ENCODE data around the gene HK1.

DNA sequence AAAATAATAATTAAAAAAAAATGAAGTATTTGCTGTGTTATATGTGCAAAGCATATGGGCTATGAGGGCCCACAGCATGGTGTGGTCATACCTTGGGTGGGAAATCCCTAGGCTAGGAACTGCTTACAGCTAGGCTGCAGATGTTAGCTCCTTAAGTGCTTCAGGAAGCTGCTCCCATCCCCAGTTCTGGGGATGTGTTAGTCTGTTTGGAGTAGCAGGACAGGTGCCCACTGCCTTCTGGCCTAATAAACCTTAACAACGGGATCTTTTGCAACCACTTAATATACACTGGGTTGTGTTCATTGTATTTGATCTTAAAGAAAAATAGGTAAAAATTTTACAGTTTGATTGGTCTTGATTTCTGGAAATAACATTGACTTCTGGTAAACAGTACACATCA is 46.3 kb downstream of the HK1 start:
- TF ChIP-seq, protein P1, sequence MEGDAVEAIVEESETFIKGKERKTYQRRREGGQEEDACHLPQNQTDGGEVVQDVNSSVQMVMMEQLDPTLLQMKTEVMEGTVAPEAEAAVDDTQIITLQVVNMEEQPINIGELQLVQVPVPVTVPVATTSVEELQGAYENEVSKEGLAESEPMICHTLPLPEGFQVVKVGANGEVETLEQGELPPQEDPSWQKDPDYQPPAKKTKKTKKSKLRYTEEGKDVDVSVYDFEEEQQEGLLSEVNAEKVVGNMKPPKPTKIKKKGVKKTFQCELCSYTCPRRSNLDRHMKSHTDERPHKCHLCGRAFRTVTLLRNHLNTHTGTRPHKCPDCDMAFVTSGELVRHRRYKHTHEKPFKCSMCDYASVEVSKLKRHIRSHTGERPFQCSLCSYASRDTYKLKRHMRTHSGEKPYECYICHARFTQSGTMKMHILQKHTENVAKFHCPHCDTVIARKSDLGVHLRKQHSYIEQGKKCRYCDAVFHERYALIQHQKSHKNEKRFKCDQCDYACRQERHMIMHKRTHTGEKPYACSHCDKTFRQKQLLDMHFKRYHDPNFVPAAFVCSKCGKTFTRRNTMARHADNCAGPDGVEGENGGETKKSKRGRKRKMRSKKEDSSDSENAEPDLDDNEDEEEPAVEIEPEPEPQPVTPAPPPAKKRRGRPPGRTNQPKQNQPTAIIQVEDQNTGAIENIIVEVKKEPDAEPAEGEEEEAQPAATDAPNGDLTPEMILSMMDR (IDR thresholded peaks at IDR 0.05): no peak
- no peak for TF ChIP-seq EZH2 (IDR thresholded peaks at IDR 0.05; ENCODE audit: borderline replicate concordance, insufficient read depth, low read depth, low read length, poor library complexity, severe bottlenecking)
